ENCODE measurements around the gene TPGS1.

TPGS1 gene

DNA sequence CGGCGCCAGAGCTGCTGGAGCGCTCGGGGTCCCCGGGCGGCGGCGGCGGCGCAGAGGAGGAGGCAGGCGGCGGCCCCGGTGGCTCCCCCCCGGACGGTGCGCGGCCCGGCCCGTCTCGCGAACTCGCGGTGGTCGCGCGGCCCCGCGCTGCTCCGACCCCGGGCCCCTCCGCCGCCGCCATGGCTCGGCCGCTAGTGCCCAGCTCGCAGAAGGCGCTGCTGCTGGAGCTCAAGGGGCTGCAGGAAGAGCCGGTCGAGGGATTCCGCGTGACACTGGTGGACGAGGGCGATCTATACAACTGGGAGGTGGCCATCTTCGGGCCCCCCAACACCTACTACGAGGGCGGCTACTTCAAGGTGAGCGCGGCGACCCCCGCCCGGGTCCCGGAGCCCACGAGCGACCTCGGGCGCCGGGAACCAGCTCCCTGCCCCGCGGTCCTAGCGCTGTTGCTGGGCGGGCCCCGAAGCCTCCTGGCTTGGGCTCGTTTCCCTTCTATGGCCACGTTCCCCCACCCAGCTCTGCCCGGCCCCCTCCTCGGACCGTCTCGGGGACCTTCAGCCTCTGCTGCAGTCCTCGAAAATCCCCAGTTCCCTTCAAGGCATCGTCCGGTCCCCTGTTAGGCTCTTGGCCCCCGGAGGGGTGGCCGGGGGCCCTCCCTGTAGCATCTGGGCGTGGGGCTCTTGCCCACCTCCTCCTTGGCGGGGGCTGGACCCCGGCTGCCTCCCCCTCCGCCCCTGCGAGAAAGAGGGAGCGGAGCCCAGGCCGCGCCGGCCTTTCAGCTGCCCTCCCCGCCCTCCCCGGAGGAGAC, 24.7 kb downstream of the TPGS1 start, which contains the start of gene CDC34:
Gene CDC34, plus strand, starts transcription at position 8 of the 808 bp plus-strand sequence. Its CDS starts 172 bp downstream, at position 180.
- Histone ChIP-seq H3K9ac (ENCODE audit: low read depth, low read length) (peak within 1 kb of the TSS; percentile 94), H3K36me3 (ENCODE audit: insufficient read depth, low read length) (peaks cover 5% of the 10 kb centered on the region; the same call in 1 of the 2 replicates), H3K4me1 (ENCODE audit: insufficient read depth, low read length) (no peaks in the 10 kb centered on the region), H3K9me3 (ENCODE audit: control insufficient read depth, insufficient read depth, low read length) (no peaks in the 10 kb centered on the region; the same call in 1 of the 2 replicates)

DNA sequence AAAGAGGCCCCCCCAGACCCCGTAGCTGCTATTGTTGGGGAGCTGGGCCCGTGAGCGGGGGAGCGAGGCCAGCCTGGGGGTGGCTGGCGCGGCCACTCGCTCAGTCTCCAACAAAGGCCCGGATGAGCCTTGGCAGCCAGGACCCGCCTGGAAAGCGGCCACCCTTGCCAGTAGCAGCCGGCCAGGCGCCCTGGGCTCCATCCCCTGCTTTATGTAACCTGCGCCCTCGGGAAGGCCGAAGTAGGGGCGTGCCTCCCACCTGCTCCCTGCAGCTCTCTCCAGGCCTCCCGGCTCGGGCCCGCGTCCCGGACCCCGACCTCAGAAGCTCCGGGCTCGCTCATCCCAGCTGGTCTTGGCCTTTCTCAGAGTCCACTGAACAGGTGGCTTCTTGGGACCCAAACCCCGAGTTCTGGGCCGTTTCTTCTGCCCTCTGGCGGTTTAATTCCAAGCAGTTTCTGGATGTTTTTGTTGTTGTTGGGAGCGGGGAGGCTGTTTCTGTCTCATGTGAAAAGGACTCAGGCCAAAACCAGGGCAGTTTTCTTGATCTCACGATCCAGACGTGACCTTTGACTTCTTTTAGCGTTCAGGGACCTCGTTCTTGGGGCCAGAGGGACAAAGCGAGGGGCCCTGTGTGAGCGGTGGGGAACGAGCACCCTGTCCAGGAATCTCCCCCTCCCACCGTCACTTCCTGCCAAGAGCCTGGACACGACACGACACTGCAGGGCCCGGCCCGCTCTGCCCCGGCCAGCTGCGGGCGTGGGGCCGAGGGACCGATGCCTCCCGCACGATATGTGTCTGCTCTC, 25.5 kb downstream of the TPGS1 start:
- Histone ChIP-seq H3K36me3 (ENCODE audit: insufficient read depth, low read length) (peaks cover 7% of the 10 kb centered on the region; the same call in 1 of the 2 replicates), H3K4me1 (ENCODE audit: insufficient read depth, low read length) (no peaks in the 10 kb centered on the region), H3K9ac (ENCODE audit: low read depth, low read length) (peak overlapping the region; percentile 94), H3K9me3 (ENCODE audit: control insufficient read depth, insufficient read depth, low read length) (no peaks in the 10 kb centered on the region; the same call in 1 of the 2 replicates)

DNA sequence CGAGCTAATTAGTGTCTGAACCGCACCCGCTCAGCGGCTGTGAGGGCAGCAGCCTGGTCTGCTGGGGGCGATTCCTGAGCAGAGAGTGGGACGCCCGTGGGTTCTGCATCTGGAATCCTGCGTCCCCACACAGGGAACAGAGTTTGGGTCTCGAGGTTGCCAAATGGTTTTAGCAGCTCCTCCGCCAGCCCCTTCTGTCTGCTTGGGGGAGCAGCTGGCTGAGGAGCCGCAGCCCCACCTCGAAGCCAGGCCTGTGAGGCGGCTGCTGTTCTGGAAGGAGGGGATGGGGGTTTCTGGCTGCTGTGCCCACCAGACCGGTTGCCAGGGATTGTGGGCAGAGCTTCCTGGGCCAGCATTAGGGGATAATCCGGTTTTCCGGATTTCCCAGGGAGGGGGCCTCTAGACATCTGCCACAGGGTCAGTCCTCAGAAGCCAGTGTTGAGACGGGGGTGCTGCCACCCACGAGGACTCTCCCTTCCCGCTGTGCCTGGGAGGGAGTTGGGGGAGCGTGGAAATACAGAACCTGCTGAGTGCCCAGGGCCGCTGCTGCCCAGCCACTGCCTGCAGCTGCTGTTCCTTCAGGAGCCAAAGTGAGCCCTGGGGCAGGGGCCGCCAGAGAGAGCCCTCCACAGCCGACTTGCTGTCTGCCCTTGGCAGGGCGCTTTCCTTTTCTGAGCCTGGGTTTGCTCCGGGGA, 26.2 kb downstream of the TPGS1 start:
- peak overlapping the region; percentile 94 for H3K9ac ChIP-seq (ENCODE audit: low read depth, low read length)
- H3K9me3 ChIP-seq (ENCODE audit: control insufficient read depth, insufficient read depth, low read length), result no peaks in the 10 kb centered on the region; the same call in 1 of the 2 replicates
- H3K4me1 ChIP-seq (ENCODE audit: insufficient read depth, low read length), result no peaks in the 10 kb centered on the region
- peaks cover 7% of the 10 kb centered on the region; the same call in 1 of the 2 replicates for H3K36me3 ChIP-seq (ENCODE audit: insufficient read depth, low read length)

DNA sequence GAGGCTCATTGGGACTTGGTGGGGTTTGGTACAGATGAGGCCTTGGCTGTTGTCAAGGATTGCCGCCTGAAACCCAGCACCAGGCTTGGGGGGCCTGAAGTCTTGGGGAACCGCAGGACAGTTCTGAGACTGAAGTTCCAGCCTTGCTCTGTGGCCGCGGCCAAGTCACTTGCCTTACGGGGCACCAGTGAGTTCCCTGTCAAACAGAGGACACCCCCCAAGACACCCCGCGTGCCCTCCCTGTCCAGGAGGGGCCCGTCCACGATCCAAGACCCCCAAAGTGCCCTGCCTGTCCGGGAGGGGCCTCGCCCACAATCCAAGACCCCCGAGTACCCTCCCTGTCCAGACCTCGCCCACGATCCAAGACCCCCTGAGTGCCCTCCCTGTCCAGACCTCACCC, 26.8 kb downstream of the TPGS1 start:
- H3K4me1 ChIP-seq (ENCODE audit: insufficient read depth, low read length), result no peaks in the 10 kb centered on the region
- no peak overlapping the region for H3K9ac ChIP-seq (ENCODE audit: low read depth, low read length)
- H3K36me3 ChIP-seq (ENCODE audit: insufficient read depth, low read length), result peaks cover 7% of the 10 kb centered on the region; the same call in 1 of the 2 replicates
- no peaks in the 10 kb centered on the region for H3K9me3 ChIP-seq (ENCODE audit: control insufficient read depth, insufficient read depth, low read length)

DNA sequence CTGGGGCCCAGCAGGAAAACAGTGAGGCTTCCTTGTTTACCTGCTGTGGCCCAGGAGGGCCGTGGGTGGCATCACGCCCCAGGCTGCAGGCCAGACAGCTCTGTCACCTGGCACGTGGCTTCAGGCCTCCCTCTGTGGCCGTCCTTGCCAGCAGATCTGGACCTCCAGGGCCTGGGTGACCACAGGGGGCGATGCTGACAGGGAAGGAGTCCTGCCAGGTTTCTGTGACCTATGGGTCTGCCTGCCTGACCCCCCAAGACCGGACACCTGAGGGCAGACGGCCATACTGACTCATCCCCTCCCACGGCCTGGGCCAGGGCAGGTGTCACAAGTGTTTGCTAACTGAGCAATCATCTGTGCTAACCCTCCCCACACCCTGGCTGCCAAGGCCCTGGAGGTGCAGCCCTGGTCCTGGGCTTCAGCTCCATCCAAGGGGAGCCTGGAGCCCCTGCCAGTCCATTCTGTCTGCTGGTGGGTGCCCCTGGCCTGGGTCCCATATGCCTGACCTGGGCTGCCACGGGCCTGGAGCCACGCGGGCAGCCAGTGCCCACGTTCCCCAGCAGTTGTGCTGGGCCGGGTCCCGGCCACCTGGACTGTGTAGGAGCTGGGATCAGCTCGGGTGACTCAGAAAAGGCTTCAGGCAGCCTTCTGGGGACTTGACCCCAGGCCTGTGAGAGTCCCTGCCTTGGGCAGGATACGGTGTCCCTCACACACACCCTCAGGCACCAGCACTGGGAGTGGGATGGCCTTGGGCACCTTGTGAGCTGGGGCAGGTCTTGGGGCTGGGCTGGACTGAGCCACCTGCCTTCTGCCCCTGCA, 27.9 kb downstream of the TPGS1 start:
- no peaks in the 10 kb centered on the region for H3K9me3 ChIP-seq (ENCODE audit: control insufficient read depth, insufficient read depth, low read length)
- peaks cover 7% of the 10 kb centered on the region; the same call in 1 of the 2 replicates for H3K36me3 ChIP-seq (ENCODE audit: insufficient read depth, low read length)
- H3K4me1 ChIP-seq (ENCODE audit: insufficient read depth, low read length), result no peaks in the 10 kb centered on the region
- no peak overlapping the region for H3K9ac ChIP-seq (ENCODE audit: low read depth, low read length)

DNA sequence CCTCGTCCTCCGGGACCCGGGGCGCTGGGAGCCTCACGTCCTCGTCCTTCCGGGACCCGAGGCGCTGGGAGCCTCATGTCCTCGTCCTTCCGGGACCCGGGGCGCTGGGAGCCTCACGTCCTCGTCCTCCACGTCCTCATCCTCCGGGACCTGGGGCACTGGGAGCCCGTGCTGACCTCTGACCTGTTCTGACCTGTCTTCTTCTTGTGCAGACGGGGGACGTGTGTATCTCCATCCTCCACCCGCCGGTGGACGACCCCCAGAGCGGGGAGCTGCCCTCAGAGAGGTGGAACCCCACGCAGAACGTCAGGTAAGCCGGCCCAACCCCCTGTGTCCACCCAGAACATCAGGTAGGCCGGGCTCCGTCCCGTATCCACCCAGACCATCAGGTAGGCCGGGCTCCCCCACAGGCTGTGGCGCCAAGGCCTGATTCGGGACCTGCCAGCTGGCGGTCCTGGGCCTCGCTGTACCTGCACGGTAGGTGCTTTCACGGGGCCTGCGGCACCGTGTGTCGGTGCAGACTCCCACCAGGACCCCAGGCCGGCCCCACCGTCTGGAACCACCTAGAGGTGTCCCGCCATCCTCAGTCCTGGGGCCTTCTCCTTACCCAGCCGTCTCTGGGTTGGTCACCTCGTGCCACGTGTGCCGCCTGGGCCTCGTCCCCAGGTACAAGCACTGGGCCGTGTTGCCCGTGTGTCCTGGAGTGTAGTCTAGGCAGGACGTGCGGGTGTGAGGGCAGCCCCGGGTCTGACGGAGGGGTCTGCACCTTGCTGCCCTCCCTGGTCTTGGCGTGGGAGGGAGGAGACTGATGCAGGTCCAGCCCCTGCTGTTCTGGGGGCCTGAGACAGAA, 29.0 kb downstream of the TPGS1 start:
- peaks cover 7% of the 10 kb centered on the region; the same call in 1 of the 2 replicates for H3K36me3 ChIP-seq (ENCODE audit: insufficient read depth, low read length)

DNA sequence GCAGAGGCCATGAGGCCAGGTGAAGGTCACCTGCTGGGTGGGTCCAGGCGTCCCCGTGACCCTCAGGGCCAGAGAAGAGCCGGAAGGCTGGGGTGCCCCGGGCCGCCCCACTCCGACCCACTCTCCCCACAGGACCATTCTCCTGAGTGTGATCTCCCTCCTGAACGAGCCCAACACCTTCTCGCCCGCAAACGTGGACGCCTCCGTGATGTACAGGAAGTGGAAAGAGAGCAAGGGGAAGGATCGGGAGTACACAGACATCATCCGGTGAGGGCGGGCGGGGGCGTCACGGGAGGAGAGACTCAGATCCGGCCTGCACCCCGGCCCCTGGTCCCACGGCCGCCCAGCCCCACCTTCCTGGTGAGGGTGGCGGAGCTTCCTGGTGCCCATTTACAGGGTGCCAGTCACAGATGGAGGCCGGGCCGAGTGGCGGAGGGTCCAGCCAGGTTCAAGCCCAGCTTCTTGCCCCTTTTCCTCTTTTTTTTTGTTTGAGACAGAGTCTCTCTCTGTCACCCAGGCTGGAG, 29.6 kb downstream of the TPGS1 start:
- no peaks in the 10 kb centered on the region for H3K9me3 ChIP-seq (ENCODE audit: control insufficient read depth, insufficient read depth, low read length)
- no peaks in the 10 kb centered on the region for H3K4me1 ChIP-seq (ENCODE audit: insufficient read depth, low read length)
- no peak overlapping the region for H3K9ac ChIP-seq (ENCODE audit: low read depth, low read length)
- peaks cover 7% of the 10 kb centered on the region; the same call in 1 of the 2 replicates for H3K36me3 ChIP-seq (ENCODE audit: insufficient read depth, low read length)

More for the DNA sequence above, 29.0 kb downstream of the TPGS1 start:
- Histone ChIP-seq H3K9me3 (ENCODE audit: control insufficient read depth, insufficient read depth, low read length) (no peaks in the 10 kb centered on the region), H3K4me1 (ENCODE audit: insufficient read depth, low read length) (no peaks in the 10 kb centered on the region), H3K9ac (ENCODE audit: low read depth, low read length) (no peak overlapping the region)

DNA sequence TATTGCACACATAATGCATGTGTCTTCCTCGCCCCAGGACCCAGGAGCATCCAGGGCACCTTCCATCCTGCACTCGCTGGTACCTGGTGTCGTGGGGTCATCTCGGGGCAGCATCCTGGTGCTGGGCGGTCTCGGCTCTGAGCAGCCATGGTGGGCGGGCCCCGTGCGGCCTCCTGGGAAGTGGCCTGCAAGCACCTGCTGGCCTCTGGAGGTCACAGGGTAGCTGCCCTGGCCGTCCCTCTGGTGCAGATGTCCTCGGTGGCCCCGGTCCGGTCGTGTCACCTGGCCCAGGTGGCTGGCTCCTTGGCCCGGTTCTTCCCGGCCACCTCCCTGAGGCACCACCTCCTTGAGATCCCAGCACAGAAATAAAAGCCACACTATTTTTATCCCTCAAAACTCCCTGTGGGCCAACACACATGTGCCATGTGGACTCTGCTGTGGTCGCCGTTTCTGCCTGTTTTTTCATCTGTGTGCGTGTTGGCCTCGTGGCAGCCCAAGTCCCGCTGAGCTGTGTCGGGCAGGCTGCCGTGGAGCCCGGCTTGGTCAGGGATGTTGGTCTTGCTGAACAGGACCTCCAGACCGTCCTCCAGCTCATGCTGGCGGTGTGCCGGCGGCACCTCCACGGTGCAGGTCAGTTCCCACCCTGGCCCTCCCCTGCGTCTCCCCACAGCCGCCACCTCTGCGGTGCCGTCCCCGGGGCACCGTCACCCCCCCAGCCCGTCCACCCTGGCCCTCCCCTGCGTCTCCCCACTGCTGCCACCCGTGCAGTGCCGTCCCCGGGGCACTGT, 31.5 kb downstream of the TPGS1 start:
- Histone ChIP-seq H3K9me3 (ENCODE audit: control insufficient read depth, insufficient read depth, low read length) (no peaks in the 10 kb centered on the region), H3K9ac (ENCODE audit: low read depth, low read length) (no peak overlapping the region), H3K4me1 (ENCODE audit: insufficient read depth, low read length) (no peaks in the 10 kb centered on the region), H3K36me3 (ENCODE audit: insufficient read depth, low read length) (peaks cover 7% of the 10 kb centered on the region; the same call in 1 of the 2 replicates)

DNA sequence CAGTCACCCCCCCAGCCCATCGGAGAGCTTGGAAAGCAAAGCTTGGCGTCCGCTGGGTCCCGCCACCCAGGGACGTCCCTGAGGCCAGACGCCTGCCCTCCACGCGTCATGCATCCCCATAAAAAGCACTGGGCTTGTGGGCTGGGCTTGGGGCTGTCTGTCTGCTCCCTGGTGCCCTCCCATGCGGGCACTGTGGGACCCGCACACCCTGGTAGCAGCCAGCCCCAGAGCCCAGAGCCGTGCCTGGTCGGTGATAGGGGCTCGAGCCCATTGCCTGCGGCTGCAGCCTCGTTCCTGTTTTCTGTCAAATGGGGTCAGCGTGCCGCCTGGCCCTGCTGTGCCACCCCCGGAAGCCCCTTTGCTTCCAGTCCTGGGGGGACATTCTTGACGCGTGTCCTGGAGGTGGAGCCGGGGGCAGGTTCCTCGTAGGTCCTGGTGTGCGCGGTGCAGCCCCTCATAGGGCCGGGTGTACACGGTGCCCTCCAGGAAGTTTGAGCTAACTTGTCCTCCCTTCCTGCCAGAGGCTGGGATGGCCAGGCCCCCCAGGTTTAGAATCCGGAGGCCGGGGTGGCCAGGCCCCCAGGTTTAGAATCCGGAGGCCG, 32.2 kb downstream of the TPGS1 start:
- H3K9me3 ChIP-seq (ENCODE audit: control insufficient read depth, insufficient read depth, low read length), result no peaks in the 10 kb centered on the region
- no peaks in the 10 kb centered on the region for H3K4me1 ChIP-seq (ENCODE audit: insufficient read depth, low read length)
- H3K9ac ChIP-seq (ENCODE audit: low read depth, low read length), result no peak overlapping the region
- H3K36me3 ChIP-seq (ENCODE audit: insufficient read depth, low read length), result peaks cover 7% of the 10 kb centered on the region; the same call in 1 of the 2 replicates

DNA sequence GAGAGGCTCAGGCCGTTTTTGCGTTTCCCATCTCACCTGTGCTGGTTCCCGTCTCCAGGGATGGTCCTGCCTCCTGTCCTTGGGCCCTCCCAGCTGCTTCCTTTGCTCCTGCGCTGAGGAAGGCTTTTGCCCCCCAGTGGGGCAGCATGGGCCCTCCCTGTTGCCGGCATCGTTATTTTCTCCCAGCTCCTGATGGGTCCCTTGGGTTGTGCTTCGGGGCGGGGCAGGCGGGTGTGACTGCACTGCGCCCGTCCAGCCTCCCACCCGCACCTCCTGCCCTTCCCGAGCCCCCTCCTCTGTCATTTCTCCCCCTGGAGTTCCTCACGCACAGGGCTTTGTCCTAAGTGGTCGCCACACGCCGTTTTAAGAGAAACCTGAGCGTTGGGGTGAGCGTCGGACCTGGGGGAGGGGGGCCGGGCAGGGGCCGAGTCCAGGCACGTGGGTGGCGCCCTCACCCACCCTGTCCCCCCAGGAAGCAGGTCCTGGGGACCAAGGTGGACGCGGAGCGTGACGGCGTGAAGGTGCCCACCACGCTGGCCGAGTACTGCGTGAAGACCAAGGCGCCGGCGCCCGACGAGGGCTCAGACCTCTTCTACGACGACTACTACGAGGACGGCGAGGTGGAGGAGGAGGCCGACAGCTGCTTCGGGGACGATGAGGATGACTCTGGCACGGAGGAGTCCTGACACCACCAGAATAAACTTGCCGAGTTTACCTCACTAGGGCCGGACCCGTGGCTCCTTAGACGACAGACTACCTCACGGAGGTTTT, 33.8 kb downstream of the TPGS1 start:
- H3K4me1 ChIP-seq (ENCODE audit: insufficient read depth, low read length), result no peaks in the 10 kb centered on the region
- no peaks in the 10 kb centered on the region for H3K9me3 ChIP-seq (ENCODE audit: control insufficient read depth, insufficient read depth, low read length)
- H3K36me3 ChIP-seq (ENCODE audit: insufficient read depth, low read length), result peaks cover 7% of the 10 kb centered on the region; the same call in 1 of the 2 replicates

DNA sequence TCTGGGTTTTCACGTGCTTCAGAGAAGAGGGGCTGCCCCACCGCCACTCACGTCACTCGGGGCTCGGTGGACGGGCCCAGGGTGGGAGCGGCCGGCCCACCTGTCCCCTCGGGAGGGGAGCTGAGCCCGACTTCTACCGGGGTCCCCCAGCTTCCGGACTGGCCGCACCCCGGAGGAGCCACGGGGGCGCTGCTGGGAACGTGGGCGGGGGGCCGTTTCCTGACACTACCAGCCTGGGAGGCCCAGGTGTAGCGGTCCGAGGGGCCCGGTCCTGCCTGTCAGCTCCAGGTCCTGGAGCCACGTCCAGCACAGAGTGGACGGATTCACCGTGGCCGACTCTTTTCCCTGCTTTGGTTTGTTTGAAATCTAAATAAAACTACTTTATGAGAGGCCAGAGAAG, 34.4 kb downstream of the TPGS1 start:
- H3K4me1 ChIP-seq (ENCODE audit: insufficient read depth, low read length), result no peaks in the 10 kb centered on the region
- H3K9ac ChIP-seq (ENCODE audit: low read depth, low read length), result no peak overlapping the region
- no peaks in the 10 kb centered on the region for H3K9me3 ChIP-seq (ENCODE audit: control insufficient read depth, insufficient read depth, low read length)
- H3K36me3 ChIP-seq (ENCODE audit: insufficient read depth, low read length), result peaks cover 4% of the 10 kb centered on the region; the same call in 1 of the 2 replicates

More for the DNA sequence above, 33.8 kb downstream of the TPGS1 start:
- no peak overlapping the region for H3K9ac ChIP-seq (ENCODE audit: low read depth, low read length)

All from ES-I3 (cell line).